ENCODE results near the gene SGMS1. TPM values are rescaled to one million over a fixed set of nuclear protein-coding genes. Genes with fewer than 3 reads are reported as not detected.
"Not testable (repeated sequence)": the region's sequence is repeated elsewhere in the genome, so short reads cannot be mapped to it uniquely, and the experiment has no call there.

Gene SGMS1
- polyA plus RNA-seq, 3 donors = 6.6 to 17.5 (median 8.4) TPM

GRCh38 chr10:50470345-50470744 lies 153.4 kb downstream of the SGMS1 start:
- H3K27ac ChIP-seq (ENCODE audit: low read depth, low read length) = no peak overlapping the region

GRCh38 chr10:50469778-50470193 lies 154.0 kb downstream of the SGMS1 start:
- no peak overlapping the region for H3K27ac ChIP-seq (ENCODE audit: low read depth, low read length)
- 8 to 56% (median 12%) methylated on average over 3 of the region's 3 CpGs for WGBS, 3 donors

DNA sequence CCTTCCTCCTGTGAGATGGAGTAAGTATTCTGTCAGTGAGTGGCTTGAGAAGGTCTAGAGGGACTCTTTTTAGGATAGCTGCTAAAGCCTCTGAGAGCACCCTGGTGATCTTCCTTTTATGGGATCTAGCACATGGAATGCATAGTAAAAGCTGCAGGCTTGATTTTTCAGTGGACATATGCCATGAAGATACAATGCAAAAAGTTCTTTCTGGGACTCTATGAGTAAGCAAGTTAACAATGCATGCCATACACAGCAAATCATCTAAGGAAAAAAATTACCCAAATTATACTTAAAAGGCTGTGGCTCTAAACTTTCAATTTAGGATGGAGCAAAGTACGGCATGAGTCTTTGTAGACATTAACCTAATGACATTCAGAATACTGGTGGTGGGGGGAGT lies 154.5 kb downstream of the SGMS1 start:
- WGBS, 3 donors = 71 to 90% (median 82%) methylated on average over 1 of the region's 1 CpG
- H3K27ac ChIP-seq (ENCODE audit: low read depth, low read length) = no peak overlapping the region

- 81 to 99% (median 95%) methylated on average over 1 of the region's 1 CpG for WGBS, 3 donors
- no peak overlapping the region for H3K27ac ChIP-seq (ENCODE audit: low read depth, low read length)
Observed at GRCh38 chr10:50467209-50467608, 156.5 kb downstream of the SGMS1 start.

GRCh38 chr10:50464004-50464409 lies 159.7 kb downstream of the SGMS1 start:
- WGBS, 3 donors = 78 to 95% (median 81%) methylated on average over 1 of the region's 1 CpG
- H3K27ac ChIP-seq (ENCODE audit: low read depth, low read length) = no peak overlapping the region

DNA sequence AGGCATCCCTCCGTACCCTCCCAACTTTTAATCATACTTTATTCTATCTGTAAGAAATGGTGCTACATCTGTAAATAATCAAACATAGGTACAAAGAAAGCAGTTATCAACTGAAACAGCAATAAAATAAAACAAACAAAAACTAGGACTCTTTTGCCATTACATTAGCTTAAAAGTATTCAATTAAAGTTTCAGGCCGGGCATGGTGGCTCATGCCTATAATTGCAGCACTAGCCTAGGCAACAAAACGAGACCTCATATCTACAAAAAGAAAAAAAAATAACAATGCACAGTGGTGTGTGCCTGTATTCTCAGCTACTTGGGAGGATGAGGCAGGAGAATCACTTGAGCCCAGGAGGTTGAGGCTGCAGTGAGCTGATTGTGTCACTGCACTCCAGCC lies 161.9 kb downstream of the SGMS1 start:
- no peak overlapping the region for H3K27ac ChIP-seq (ENCODE audit: low read depth, low read length)
- 75 to 98% (median 94%) methylated on average over 3 of the region's 3 CpGs for WGBS, 3 donors

DNA sequence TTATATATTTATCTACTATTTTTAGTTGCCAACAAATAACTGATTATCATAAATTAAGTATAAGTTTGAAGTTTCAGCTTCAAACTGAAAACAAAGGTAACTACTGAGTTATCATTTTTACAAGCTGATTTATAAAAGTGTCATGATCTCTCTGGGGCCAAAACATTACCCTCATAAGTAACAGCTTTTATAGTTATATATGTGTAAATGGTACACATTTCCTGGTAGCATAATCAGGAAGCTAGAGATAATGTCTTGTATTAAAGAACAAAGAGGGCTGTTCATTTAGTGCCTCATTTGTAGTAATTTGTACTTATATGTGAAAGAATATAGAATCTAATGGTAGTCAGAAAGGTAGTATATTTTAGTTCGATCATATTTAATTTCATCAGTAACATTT lies 162.6 kb downstream of the SGMS1 start:
- H3K27ac ChIP-seq (ENCODE audit: low read depth, low read length) = no peak overlapping the region
- WGBS, 3 donors = 92 to 100% (median 95%) methylated on average over 1 of the region's 1 CpG

DNA sequence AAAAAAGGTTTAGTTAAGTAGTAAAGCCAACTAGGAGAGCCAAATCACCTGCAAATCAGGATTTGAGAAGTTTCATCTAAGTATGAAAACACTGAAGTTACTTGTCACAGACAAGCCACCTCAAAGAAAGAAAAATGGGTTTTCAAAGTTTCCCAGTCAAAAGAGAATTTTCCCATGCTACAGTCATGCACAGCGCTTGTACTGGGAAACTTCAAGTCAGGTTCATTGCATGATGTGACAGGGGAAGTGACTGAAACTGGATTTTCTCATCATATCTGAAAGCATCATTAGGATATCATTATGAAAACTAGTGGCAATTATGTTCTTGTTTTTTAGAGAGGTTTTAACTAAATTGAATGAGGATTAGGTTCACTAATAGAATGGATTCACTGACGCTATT lies 167.0 kb downstream of the SGMS1 start:
- no peak overlapping the region for H3K27ac ChIP-seq (ENCODE audit: low read depth, low read length)
- WGBS, 3 donors = 86 to 93% (median 89%) methylated on average over 2 of the region's 2 CpGs

DNA sequence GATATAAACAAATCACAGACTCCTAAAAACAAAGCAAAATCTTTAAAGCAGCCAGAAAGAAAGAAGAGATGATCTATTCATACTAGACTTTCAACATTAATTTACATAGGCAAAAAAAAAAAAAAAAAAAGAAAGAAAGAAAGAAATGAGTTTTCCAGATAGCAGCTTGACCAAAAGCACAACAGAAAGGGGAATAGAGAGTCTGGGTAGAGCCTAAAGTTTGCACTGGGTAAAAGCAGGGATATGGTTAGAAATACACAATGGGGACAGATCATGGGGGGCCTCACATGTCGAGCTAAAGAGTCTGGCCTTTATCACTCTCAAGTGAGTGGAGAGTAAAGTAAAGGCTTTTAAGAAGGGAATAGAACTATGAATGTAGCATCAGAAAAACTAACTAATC lies 169.8 kb downstream of the SGMS1 start:
- no peak overlapping the region for H3K27ac ChIP-seq (ENCODE audit: low read depth, low read length)
- 68 to 87% (median 76%) methylated on average over 1 of the region's 1 CpG for WGBS, 3 donors

DNA sequence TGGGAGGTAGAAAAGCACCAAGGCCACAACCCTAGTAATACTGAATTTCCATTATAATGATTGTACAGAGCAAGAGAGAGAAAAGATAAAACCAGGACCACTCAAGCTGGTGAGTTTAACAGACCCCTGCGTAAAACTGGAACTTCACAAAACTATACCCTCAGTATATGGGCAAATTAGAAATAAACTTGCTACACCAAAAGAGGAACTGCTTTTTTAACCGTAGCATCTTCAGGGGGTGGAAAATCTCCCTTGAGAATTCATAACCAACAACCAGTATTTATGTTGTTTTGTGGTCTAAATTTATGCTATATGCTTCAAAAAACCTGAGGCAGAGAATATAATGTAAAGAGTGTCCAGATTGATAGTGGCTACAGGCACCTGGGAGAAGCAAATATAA lies 171.2 kb downstream of the SGMS1 start:
- 66 to 94% (median 73%) methylated on average over 2 of the region's 2 CpGs for WGBS, 3 donors
- no peak overlapping the region for H3K27ac ChIP-seq (ENCODE audit: low read depth, low read length)

- no peak overlapping the region for H3K27ac ChIP-seq (ENCODE audit: low read depth, low read length)
Observed at GRCh38 chr10:50447691-50448090, 176.1 kb downstream of the SGMS1 start.

- WGBS, 3 donors = 91 to 98% (median 92%) methylated on average over 5 of the region's 5 CpGs
- H3K27ac ChIP-seq (ENCODE audit: low read depth, low read length) = not testable (repeated sequence)
Observed at GRCh38 chr10:50445777-50446176, 178.0 kb downstream of the SGMS1 start.

DNA sequence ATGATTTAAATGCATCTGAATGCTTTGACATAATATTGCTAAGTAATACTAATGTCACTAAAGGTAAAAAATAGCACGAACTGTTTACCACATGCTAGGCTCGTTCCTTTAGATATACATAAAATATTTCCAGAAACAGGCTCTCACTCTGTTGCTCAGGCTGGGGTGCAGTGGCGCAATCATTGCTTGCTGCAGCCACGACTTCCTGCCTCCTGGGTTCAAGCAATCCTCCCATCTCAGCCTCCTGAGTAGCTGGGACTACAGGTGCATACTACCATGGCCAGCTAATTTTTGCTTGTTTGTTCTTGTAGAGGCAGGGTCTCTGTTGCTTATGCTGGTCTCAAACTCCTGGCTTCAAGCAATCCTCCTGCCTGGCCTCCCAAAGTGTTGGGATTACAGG lies 183.3 kb downstream of the SGMS1 start:
- H3K27ac ChIP-seq (ENCODE audit: low read depth, low read length) = no peak overlapping the region
- WGBS, 3 donors = 69 to 94% (median 80%) methylated on average over 4 of the region's 4 CpGs

DNA sequence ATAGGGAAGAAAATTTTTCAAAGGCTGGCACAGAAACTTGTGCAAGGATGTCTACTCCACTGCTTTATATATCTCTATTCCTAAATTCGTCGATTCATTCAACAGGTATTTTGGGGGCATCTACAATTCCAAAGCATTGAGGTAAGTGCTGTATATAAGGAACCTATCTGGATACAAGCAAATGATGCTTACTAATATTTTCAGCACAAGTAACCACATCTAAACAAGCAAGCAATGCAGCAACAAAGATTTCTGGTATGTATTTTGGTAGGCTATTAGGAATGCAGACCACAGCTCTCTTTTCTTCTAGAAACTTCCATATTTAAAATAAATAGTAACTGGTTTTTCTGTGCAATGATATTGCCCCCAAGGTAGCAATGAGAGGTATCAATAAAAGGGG lies 183.9 kb downstream of the SGMS1 start:
- 94 to 99% (median 97%) methylated on average over 2 of the region's 2 CpGs for WGBS, 3 donors
- no peak overlapping the region for H3K27ac ChIP-seq (ENCODE audit: low read depth, low read length)

- H3K27ac ChIP-seq (ENCODE audit: low read depth, low read length) = no peak overlapping the region
- WGBS, 3 donors = 74 to 83% (median 79%) methylated on average over 2 of the region's 2 CpGs
Observed at GRCh38 chr10:50439187-50439586, 184.6 kb downstream of the SGMS1 start.

GRCh38 chr10:50438049-50438936 lies 185.5 kb downstream of the SGMS1 start:
- no peak overlapping the region for H3K27ac ChIP-seq (ENCODE audit: low read depth, low read length)

GRCh38 chr10:50437248-50437647 lies 186.5 kb downstream of the SGMS1 start:
- 97 to 100% (median 100%) methylated on average over 1 of the region's 1 CpG for WGBS, 3 donors
- no peak overlapping the region for H3K27ac ChIP-seq (ENCODE audit: low read depth, low read length)

More at GRCh38 chr10:50438049-50438936, 185.5 kb downstream of the SGMS1 start:
- WGBS, 3 donors = 82 to 93% (median 89%) methylated on average over 6 of the region's 6 CpGs

GRCh38 chr10:50436805-50437204 lies 187.0 kb downstream of the SGMS1 start:
- no peak overlapping the region for H3K27ac ChIP-seq (ENCODE audit: low read depth, low read length)
- WGBS, 3 donors = 95 to 96% (median 96%) methylated on average over 4 of the region's 4 CpGs

DNA sequence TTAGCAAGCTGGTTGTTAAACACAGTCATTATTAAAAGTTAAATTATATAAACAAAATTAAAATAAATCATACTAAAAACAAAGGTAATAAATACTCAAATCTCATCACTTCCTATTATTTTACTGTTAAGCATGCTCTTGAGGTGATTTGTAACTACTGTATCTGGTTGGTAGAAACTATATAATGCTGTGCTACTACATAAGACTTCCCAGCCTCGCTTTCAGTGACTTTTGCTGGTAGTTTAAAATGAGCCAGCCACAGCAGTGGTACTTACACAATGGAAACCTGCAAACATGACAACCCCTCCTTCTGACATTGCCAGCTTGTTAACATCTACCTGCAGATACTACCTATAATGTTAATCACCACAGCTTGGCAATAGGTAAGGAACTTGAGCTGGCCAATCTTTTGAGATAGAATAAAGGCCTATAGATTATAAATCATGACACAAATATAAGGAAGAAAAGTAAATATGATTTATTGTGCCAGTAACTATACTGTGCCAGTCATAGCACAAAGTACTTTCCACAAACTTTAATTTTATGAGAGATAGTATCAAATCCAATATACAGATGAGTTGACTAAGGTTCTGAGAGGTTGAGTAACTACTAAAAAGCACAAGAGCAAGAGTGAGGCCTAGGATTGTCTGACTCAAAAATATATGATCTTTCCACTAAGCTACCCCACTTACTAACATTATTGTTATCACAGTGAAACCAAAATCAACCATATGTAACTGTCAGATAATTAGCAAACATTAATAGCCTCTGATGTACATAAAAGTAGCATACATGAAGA lies 191.3 kb downstream of the SGMS1 start:
- H3K27ac ChIP-seq (ENCODE audit: low read depth, low read length) = no peak overlapping the region
- 97 to 100% (median 98%) methylated on average over 1 of the region's 1 CpG for WGBS, 3 donors

- H3K27ac ChIP-seq (ENCODE audit: low read depth, low read length) = no peak overlapping the region
- 48 to 81% (median 53%) methylated on average over 3 of the region's 3 CpGs for WGBS, 3 donors
Observed at GRCh38 chr10:50431791-50432190, 192.0 kb downstream of the SGMS1 start.
